ENCODE results near the gene PTMS. TPM values are rescaled to one million over a fixed set of nuclear protein-coding genes. Genes with fewer than 3 reads are reported as not detected.

Gene PTMS
- total RNA-seq, 1 experiment from 2014 or later: 126 TPM

GRCh38 chr12:6771509-6772330 is 5.6 kb downstream of the PTMS start:
- no peak for DNase-seq (ENCODE audit: low read depth)

GRCh38 chr12:6772331-6772695 is 6.2 kb downstream of the PTMS start, which contains the start of gene LAG3:
Gene LAG3 (plus strand): TSS chr12:6772520. CDS start chr12:6772853, 333 bp downstream.
- DNase-seq (ENCODE audit: low read depth): no peak

GRCh38 chr12:6772726-6773589 is 6.8 kb downstream of the PTMS start:
- no peak for DNase-seq (ENCODE audit: low read depth)

GRCh38 chr12:6773590-6774351 is 7.6 kb downstream of the PTMS start:
- no peak for DNase-seq (ENCODE audit: low read depth)

- DNase-seq (ENCODE audit: low read depth): no peak
Measured at GRCh38 chr12:6774499-6775062, 8.4 kb downstream of the PTMS start.

- DNase-seq (ENCODE audit: low read depth): no peak
Measured at GRCh38 chr12:6775185-6776174, 9.3 kb downstream of the PTMS start.

- no peak for DNase-seq (ENCODE audit: low read depth)
Measured at GRCh38 chr12:6777386-6777785, 11.2 kb downstream of the PTMS start.

- DNase-seq (ENCODE audit: low read depth): peak; percentile 29
Measured at GRCh38 chr12:6778217-6778573, 12.0 kb downstream of the PTMS start.

- peak; percentile 91 for DNase-seq (ENCODE audit: low read depth)
Measured at GRCh38 chr12:6778574-6779550, 12.7 kb downstream of the PTMS start.

GRCh38 chr12:6779708-6780432 is 13.7 kb downstream of the PTMS start:
- DNase-seq (ENCODE audit: low read depth): no peak

- no peak for DNase-seq (ENCODE audit: low read depth)
Measured at GRCh38 chr12:6780573-6780972, 14.4 kb downstream of the PTMS start.

- DNase-seq (ENCODE audit: low read depth): no peak
Measured at GRCh38 chr12:6782119-6782518, 16.0 kb downstream of the PTMS start.

- no peak for DNase-seq (ENCODE audit: low read depth)
Measured at GRCh38 chr12:6782850-6783566, 16.8 kb downstream of the PTMS start.

- DNase-seq (ENCODE audit: low read depth): no peak
Measured at GRCh38 chr12:6783828-6784227, 17.7 kb downstream of the PTMS start.

- DNase-seq (ENCODE audit: low read depth): no peak
Measured at GRCh38 chr12:6784296-6784695, 18.1 kb downstream of the PTMS start.

- DNase-seq (ENCODE audit: low read depth): no peak
Measured at GRCh38 chr12:6784761-6785160, 18.6 kb downstream of the PTMS start.

- no peak for DNase-seq (ENCODE audit: low read depth)
Measured at GRCh38 chr12:6786416-6787094, 20.4 kb downstream of the PTMS start.
